ENCODE data around the gene CIRBP. TPM values are rescaled to one million over a fixed set of nuclear protein-coding genes. Genes with fewer than 3 reads are reported as not detected.

Gene CIRBP
- total RNA-seq, 1 experiment from 2014 or later = 263 TPM

DNA sequence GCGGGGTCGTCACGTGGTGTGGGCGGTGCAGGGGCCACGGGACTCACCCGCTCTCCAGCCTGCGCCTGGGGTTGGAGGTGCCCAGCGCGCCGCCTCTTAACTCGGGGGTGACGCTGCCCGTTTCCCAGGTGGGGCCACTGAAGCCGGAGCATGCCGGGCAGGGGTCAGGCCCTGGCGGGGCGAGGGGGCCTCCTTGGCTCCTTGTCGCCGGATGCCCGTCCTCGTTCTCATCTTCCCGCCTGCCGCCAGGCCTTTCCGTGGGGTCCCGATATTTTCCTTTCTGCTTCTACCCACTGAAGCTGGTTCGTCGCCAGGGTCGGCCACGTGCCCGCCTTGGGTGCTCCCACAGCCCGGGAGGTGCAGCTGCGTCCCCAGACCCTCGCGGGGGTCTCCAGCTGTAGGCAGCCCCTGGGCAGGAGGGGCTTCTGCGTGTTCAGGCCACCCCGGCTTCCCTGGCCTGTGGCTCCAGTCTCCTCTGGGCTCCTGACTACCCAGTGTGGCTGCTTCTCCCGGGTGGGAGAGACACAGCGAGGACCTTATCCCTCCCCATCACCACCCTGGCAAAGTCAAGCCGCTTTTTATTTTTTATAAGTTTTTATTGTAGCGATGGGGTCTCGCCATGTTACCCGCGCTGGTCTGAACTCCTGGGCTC, 7.0 kb downstream of the CIRBP start:
- H4K8ac ChIP-seq (replicated peaks; ENCODE audit: insufficient read length, low read depth, low read length) = no peak overlapping the region
- Mint-ChIP-seq H3K9me3 (no peaks in the 10 kb centered on the region), H3K27ac (peak overlapping the region in 2 of 3 experiments; percentile 74 to 81; a peak in 2 of 7 replicates), H3K27me3 (ENCODE audit: low read depth) (no peaks in the 10 kb centered on the region; the same call in 1 of the 2 replicates), H3K4me3 (peak overlapping the region; percentile 71 to 87), H3K4me1 (peaks cover 30 to 35% of the 10 kb centered on the region in 2 experiments), H3K36me3 (ENCODE audit: insufficient read depth in 1 of 3, low read depth in 3 of 3) (peaks cover 27 to 69% (median 46%) of the 10 kb centered on the region in 3 experiments)
- WGBS (ENCODE audit: extremely low coverage, insufficient read length, low lambda C conversion rate) = no CpG with 5 or more reads among the region's 43 CpGs
- H2BK5ac ChIP-seq (ENCODE audit: insufficient read length, low read length) = no peak overlapping the region
- H3K9ac ChIP-seq (ENCODE audit: extremely low read depth, insufficient read length, low read length) = peak overlapping the region; percentile 71
- H4K20me1 ChIP-seq (ENCODE audit: control insufficient read depth, insufficient read depth, insufficient read length) = no peaks in the 10 kb centered on the region
- H3K79me1 ChIP-seq (ENCODE audit: insufficient read depth, low read depth, low read length, poor library complexity, severe bottlenecking) = peaks cover 5% of the 10 kb centered on the region
- H3K27ac ChIP-seq (ENCODE audit: insufficient read length, low read depth, low read length) = no peak overlapping the region
- no peaks in the 10 kb centered on the region for H3K79me2 ChIP-seq (ENCODE audit: insufficient read depth, low read length)
- H3K56ac ChIP-seq (ENCODE audit: insufficient read length, low read depth, low read length) = no peak overlapping the region
- peaks cover 9% of the 10 kb centered on the region for H3K23me2 ChIP-seq (ENCODE audit: insufficient read length, low read depth, low read length, poor library complexity, severe bottlenecking)
- H4K5ac ChIP-seq (ENCODE audit: insufficient read length, low read depth, low read length) = no peak overlapping the region
- peak overlapping the region; percentile 75 for H3K14ac ChIP-seq (ENCODE audit: insufficient read depth, low read length)
- H3K18ac ChIP-seq (ENCODE audit: insufficient read length, low read depth, low read length) = peak overlapping the region; percentile 67
- no peak overlapping the region for H4K91ac ChIP-seq (ENCODE audit: insufficient read length, low read depth, low read length)
- no peak overlapping the region for H2AK5ac ChIP-seq (ENCODE audit: insufficient read length, low read length)
- H3K4me1 ChIP-seq (ENCODE audit: insufficient read depth, low read length) = no peaks in the 10 kb centered on the region
- H2BK12ac ChIP-seq (ENCODE audit: insufficient read length, low read depth, low read length) = no peak overlapping the region
- H3K23ac ChIP-seq (ENCODE audit: insufficient read length, low read depth, low read length) = no peak overlapping the region
- H2BK15ac ChIP-seq (ENCODE audit: low read depth, low read length) = no peak overlapping the region
- no peak overlapping the region for H2AFZ ChIP-seq (ENCODE audit: low read length)
- no peaks in the 10 kb centered on the region for H3K27me3 ChIP-seq (ENCODE audit: insufficient read depth, low read length)
- no peak overlapping the region for H2BK120ac ChIP-seq (ENCODE audit: low read depth, low read length, poor library complexity, severe bottlenecking)
- peak overlapping the region; percentile 67 for H3K4me2 ChIP-seq (ENCODE audit: insufficient read depth, insufficient read length, low read length)
- H3T11ph ChIP-seq (ENCODE audit: low read length) = no peak overlapping the region
- H3K9me3 ChIP-seq (ENCODE audit: control insufficient read depth, low read depth, low read length) = no peaks in the 10 kb centered on the region
- no peak overlapping the region for H3K4ac ChIP-seq (ENCODE audit: low read depth, low read length)
- H2BK20ac ChIP-seq (ENCODE audit: low read depth, low read length, poor library complexity, severe bottlenecking) = no peak overlapping the region
- TF ChIP-seq, protein P1, sequence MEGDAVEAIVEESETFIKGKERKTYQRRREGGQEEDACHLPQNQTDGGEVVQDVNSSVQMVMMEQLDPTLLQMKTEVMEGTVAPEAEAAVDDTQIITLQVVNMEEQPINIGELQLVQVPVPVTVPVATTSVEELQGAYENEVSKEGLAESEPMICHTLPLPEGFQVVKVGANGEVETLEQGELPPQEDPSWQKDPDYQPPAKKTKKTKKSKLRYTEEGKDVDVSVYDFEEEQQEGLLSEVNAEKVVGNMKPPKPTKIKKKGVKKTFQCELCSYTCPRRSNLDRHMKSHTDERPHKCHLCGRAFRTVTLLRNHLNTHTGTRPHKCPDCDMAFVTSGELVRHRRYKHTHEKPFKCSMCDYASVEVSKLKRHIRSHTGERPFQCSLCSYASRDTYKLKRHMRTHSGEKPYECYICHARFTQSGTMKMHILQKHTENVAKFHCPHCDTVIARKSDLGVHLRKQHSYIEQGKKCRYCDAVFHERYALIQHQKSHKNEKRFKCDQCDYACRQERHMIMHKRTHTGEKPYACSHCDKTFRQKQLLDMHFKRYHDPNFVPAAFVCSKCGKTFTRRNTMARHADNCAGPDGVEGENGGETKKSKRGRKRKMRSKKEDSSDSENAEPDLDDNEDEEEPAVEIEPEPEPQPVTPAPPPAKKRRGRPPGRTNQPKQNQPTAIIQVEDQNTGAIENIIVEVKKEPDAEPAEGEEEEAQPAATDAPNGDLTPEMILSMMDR (conservative IDR thresholded peaks at IDR 0.05) = no peak
- DNase-seq = no peak
